Suppressor macrophage treated with lipopolysaccharide for 1 hour (primary cell): Measurements from ENCODE around the gene WWOX.
A peak's percentile ranks its signal among the peaks of the same experiment; 100 is the strongest.

Source experiments
- DNase-seq, 3 donors: peaks; one replicate each; pipeline ENCODE4 v3.0.0-alpha.2; 2020 to 2022

WWOX gene

DNA sequence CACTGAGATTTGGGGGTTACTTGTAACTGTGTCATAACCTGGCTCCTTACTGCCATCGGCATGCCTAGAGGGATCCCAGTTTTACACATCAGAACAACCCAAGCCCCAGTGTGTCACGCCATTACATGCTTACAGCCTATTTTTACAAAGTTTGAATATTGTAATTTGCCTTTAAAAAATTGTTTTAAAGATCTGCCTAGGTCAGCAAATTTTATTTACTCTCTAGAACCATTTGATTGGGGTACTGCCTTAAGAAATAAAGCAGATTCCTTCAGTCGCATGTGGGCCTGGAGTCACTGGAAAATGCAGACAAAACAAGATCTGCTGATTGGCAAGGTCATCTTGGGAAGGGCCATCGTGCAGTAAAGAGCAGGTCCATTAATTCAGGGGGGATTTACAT, 566.9 kb downstream of the WWOX start:
- DNase-seq: no peak

DNA sequence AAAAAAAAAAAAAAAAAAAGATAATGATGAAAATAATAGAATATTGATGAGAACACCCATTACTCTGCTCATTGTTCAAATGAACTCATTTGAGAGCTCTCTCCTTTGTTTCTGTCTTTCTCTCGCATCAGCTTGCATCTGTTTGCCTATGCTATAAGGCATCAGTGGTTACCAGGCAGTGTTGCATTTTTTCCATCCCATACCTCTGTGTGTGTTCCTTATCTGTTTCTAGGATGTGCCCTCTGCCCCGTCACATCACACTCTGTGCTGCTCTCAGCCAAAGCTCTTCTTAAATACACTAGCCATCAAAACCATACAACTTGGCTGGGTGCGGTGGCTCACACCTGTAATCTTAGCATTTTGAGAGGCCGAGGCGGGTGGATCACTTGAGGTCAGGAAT, 568.2 kb downstream of the WWOX start:
- no peak for DNase-seq

DNA sequence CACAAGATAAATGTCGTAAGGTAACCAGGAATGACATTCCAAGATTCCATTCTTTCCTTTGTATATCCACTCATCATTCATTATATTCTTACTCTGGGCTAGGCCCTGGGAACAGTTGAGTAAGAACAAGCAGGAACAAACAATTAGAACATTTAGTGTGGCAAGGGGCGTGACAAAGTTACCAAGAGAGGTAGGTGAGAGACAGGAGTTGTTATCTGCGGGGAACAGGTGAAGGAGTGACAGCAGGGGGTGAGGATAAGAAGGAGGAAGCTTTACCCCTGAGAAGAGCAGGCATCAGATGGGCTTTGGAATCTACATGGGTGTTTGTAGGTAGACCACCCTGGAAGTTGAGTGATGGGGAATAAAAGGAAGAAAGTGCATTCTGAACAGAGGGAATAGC, 568.9 kb downstream of the WWOX start:
- no peak for DNase-seq

DNA sequence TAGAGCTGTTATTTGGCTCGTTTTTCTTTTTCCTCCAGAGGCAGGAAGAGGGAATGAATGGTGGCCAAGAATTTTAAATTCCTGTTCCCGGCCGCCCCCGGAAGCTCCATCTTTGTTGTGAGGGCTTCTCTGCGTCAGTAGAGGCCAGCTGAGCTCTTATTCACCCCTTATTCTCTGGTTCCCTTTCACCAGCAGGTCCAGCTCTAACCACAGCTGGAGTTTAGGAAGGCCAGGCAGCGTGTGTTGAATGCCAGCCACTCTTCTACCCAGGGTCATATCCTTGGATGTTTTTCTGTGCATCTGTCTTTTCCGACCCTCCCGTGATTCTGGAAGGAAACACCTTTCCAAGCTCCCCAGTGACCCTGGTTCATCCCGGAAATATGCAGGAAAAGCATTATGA, 570.5 kb downstream of the WWOX start:
- no peak for DNase-seq

GRCh38 chr16:78672779-78673556, 573.5 kb downstream of the WWOX start:
- no peak for DNase-seq

- DNase-seq: no peak
Observed at GRCh38 chr16:78673884-78674283, 574.4 kb downstream of the WWOX start.

GRCh38 chr16:78675312-78675711, 575.9 kb downstream of the WWOX start:
- no peak for DNase-seq

DNA sequence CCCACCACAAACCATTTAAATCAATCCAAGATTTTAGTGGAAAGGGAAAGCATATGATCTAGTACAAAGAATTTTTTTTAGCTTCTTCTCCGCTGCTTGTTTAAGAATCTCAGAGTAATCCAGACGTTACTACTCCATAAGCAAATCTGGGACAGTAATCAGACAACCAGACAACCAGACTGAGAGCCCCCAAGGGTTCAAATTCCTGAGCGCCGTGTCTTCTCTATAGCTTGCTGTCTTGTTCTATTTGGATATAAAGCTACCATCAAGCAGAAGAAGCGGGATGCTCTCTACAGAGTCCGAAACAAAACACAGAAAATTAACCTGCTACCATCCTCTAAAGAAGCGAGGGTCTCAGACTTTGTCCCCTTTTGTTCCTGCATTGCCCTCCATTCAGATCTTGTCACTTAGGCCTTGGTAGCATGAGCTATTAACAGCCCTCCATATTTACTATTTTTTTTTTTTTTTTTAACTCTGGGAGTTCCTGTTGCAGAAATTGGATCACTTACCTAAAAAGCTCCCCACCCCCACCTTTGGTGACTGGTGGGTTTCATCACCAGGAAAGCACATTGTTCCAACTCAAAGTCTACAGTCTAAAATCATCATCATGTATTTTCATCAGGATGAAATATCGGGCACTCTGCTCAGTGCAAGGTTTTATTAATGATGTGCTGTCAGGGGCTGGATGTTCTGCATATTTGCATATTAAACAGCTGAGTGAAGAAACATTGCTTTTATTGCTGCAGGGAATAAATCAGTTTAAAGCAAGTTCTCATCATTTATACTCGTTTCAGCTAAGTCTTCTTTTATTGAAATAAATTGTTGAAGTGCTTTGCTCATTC, 576.7 kb downstream of the WWOX start:
- no peak for DNase-seq

DNA sequence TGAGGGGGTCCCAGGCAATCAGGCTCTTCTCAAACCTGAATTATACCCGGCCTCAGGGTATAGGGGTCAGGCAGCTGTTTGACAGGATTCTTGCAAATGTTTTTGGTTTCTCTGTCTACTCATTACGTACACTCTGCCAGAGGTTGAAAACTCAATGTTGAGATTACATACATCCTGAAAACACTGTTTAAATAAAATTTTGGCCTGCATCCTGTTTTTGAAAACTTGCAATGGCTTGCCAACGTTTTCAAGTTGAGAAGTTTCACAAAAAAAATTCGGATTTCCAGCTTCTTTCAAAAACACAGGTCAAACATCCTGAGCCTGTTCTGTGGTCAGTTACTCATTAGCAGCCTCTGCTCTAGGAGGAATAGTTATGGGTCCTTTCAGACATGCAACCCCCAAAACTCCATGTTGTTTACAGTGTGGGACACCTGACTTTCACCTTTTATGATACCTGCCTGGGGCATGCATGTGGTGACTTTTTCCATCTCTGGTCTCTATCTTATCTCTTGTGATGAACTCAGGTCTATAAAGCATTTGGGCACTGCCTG, 577.8 kb downstream of the WWOX start:
- DNase-seq: no peak

GRCh38 chr16:78679546-78679945, 580.1 kb downstream of the WWOX start:
- no peak for DNase-seq

- DNase-seq: no peak
Observed at GRCh38 chr16:78681743-78682142, 582.3 kb downstream of the WWOX start.

- no peak for DNase-seq
Observed at GRCh38 chr16:78684030-78684611, 584.7 kb downstream of the WWOX start.

DNA sequence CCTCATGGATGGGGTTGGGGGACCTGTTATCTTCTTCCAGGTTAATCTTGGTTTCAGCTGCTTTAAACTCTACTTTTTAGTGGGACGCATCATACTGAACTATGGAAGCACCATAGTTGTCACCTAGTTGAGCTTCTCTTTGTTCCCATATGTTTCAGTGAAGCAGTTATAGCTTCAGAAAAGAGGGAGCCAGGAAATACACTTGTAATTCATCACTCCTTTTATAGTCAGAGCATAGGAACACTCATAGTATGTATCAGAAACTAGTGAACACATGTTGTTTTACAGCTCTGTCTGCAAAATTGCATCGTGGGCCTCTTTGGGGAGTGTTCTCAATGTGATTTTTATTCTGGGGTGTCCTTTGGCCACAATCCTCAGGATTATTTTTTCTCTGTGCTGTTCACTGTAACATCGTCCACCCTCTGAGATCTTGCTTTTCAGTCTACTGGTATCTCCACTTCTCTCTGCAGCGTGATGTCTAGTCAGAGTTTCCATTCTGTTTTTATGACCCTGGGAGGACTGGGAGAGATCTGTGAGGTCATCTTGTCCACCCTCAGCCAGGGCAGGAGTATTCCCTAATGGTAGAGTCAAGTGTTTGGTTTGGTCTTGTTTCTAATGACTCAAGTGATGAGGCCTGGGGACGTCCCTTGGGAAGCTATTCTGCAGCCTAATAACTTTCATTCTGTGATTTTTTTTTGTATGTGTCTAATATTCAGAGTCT, 585.4 kb downstream of the WWOX start:
- peak in 1 of 3 donors; percentile 22 for DNase-seq

DNA sequence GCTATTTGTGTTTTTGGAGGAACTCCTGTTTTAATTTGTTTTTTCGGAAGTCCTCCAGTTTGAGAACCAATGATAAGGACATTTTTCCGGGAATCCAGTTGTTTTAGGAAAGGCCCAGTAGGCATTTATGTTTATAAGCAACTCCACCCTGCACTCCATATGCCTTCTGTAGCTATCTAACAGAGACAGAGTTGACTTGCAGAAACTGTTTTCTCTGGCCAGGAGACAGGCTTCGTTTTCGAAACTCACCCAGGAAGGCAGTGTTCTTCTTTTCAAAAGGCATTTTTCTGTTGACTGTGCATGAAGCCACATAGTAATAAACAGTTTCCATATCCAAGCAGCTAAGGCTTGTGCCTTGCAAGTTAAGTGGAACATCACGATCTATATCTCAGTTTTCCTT, 587.1 kb downstream of the WWOX start:
- DNase-seq: no peak

DNA sequence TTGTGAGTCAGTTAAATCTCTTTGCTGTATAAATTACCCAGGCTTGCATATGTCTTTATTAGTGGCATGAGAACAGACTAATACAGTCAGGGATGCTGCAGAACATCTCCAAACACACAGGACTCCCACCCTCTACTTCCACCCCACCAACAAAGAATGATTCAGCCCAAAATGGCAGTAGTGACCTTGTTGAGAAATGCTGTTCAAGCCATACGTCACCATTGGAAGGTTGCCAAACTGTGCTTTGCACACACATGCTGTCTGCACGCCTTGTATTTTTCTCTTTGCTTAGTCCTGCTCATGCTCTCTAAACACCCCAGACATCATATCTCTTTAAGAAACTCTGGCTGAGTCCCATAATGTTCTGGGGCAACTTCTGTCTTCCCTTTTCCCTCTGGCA, 589.6 kb downstream of the WWOX start:
- peak in 1 of 3 donors; percentile 34 for DNase-seq

DNA sequence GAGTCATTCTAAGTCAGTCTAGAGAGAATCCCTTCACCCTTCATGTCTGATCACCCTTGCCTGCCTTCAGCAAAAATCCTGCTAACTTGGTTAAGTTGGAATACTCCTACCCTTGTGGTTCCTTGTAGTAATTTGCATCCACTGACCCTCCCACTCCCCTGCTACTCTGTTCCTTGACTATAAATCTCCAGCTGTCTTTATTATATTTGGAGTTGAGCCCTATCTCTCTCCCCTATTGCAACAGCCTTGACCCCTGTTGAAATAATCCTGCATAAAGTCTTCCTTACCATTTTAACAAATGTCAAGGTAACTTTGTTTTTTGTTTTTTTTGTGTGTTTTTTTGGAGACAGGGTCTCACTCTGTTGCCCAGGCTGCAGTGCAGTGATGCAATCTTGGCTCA, 590.1 kb downstream of the WWOX start:
- no peak for DNase-seq

DNA sequence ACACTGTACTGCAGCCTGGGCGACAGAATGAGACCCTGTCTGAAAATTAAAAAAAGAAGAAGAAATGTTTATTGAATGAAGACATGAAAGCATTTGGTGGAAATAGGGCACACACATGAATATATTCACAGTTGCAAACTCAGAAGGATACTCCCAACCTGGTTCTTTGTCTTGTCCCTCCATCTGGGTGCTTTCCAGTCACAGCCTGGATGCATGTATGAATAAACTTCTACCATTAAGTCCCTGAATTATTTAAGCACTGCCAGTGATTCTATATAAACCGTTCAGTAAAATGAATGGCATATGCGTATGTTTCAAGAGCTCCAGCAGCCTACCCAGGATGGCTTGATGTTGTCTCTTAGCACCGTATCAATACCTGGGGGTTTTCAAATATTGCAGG, 591.1 kb downstream of the WWOX start:
- DNase-seq: no peak

DNA sequence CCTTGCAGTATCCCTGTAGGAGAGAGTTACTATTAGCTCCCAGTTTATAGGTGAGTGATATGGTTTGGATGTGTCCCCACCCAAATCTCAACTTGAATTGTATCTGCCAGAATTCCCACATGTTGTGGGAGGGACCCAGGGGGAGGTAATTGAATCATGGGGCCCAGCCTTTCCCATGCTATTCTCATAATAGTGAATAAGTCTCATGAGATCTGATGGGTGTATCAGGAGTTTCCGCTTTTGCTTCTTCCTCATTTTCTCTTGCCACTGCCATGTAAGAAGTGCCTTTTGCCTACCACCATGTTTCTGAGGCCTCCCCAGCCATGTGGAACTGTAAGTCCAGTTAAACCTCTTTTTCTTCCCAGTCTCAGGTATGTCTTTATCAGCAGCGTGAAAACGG, 592.3 kb downstream of the WWOX start:
- DNase-seq: peak; percentile 36 to 62 (median 51)

- DNase-seq: no peak
Observed at GRCh38 chr16:78693496-78693895, 594.0 kb downstream of the WWOX start.

- no peak for DNase-seq
Observed at GRCh38 chr16:78694414-78694813, 595.0 kb downstream of the WWOX start.

DNA sequence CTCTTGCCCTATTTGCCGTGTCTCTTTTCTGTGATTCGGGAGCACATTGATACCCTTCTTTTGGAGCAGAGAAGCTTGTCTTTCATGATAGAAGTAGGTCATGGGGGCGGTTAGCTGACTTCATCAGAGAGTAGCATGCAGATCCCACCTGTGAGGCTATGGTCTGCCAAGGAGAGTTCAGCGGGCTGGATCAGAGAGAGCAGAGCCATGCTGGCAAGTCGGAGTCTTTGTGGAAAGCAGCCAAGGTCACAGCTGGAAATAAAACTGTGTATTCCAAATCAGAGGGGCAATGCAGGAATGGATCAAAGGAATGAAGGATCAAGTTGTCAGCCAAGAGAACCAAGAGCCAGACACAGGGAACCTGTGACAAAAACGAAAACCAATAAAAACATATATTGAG, 595.9 kb downstream of the WWOX start:
- DNase-seq: no peak

GRCh38 chr16:78696797-78697196, 597.3 kb downstream of the WWOX start:
- no peak for DNase-seq

GRCh38 chr16:78697426-78697825, 598.0 kb downstream of the WWOX start:
- DNase-seq: no peak
